Cardiac muscle cell (in vitro differentiated cells and primary cell): ENCODE data around the gene SCARB1. TPM values are rescaled to one million over a fixed set of nuclear protein-coding genes. Genes with fewer than 3 reads are reported as not detected.

Experiments used
- DNase-seq, 2 donors: peaks; one replicate each; pipeline versions ENCODE4 v3.0.0 to v3.0.0-alpha.2; 2010 to 2017; ENCODE audit warnings: low read depth in 1 of 2, low spot score in 1 of 2
- H3K27ac ChIP-seq: fragments of 200-600 bp; sonication (generic); 2 replicates; pipeline ENCODE4 v1.5.1; 2016
- H3K27me3 ChIP-seq: fragments of 200-600 bp; sonication (generic); 2 replicates; pipeline ENCODE4 v1.6.0; 2016; ENCODE audit warnings: control low read depth
- H3K36me3 ChIP-seq: fragments of 200-600 bp; sonication (generic); 2 replicates; pipeline ENCODE4 v1.5.1; 2016; ENCODE audit warnings: control low read depth
- H3K4me1 ChIP-seq: fragments of 200-600 bp; sonication (generic); 2 replicates; pipeline ENCODE4 v1.8.1; 2017; ENCODE audit warnings: low read depth, mild to moderate bottlenecking, mixed run types
- H3K4me3 ChIP-seq: fragments of 200-600 bp; sonication (generic); 2 replicates; pipeline ENCODE4 v1.5.1; 2016; ENCODE audit warnings: mild to moderate bottlenecking
- H3K9me3 ChIP-seq: fragments of 200-600 bp; sonication (generic); 2 replicates; pipeline ENCODE4 v1.5.1; 2017; ENCODE audit warnings: low read depth, mild to moderate bottlenecking, control low read depth
- polyA plus RNA-seq: library from polyadenylated mRNA; unstranded; fragments of >200 nt; fragmentation: Nextera tagmentation; extraction: Ambion mirVana; gene quantifications from 2 replicates; pipeline ENCODE4 v1.2.1, GENCODE V29; 2016
- total RNA-seq: library from RNA; depleted of rRNA; stranded (reverse); fragments of >200 nt; gene quantifications from 2 replicates; pipeline ENCODE4 v1.2.3, GENCODE V29; 2016
- TF ChIP-seq, protein P1 (sequence below): IDR thresholded peaks from 2 replicates; pipeline ENCODE4 v1.5.1; 2012; ENCODE audit warnings: low read depth, mild to moderate bottlenecking, low read length

SCARB1 gene
- total and polyA plus RNA-seq, 2 experiments from 2014 or later: 37.7 to 42.5 TPM

DNA sequence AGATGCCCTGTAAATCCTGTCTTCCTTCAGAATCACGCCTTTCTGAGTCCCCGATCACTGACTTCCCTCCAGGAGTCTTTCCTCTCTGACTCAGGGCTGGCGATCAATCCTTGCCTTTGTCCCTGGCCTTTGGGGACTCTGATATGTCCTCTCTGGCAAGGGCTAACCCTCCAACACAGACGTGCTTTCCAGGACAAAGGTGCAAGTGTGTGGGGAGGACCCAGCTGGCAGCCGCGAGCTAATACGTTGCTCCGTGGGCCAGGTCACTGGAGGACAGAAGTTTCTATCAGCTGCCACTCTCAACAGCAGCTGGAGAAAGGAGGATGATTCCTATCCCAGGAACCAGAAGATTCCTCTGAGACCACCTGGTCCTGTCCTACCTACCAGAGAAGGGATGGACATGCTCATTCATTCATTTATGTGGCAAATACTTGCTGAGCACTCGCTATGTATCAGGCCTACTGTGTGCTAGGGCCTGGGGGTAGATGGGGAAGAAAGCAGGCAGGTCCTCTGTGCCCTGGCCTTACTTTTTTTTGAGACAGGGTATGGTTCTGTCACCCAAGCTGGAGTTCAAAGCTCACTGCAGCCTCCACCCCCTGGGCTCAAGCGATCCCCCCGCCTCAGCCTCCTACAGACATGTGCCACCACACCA is 8.5 kb upstream of the SCARB1 start:
- no peaks in the 10 kb centered on the region for H3K27me3 ChIP-seq
- H3K4me1 ChIP-seq: peaks cover 4% of the 10 kb centered on the region
- H3K36me3 ChIP-seq: no peaks in the 10 kb centered on the region
- no peak overlapping the region for H3K4me3 ChIP-seq
- DNase-seq: no peak
- no peaks in the 10 kb centered on the region for H3K9me3 ChIP-seq
- H3K27ac ChIP-seq: no peak overlapping the region
- TF ChIP-seq, protein P1, sequence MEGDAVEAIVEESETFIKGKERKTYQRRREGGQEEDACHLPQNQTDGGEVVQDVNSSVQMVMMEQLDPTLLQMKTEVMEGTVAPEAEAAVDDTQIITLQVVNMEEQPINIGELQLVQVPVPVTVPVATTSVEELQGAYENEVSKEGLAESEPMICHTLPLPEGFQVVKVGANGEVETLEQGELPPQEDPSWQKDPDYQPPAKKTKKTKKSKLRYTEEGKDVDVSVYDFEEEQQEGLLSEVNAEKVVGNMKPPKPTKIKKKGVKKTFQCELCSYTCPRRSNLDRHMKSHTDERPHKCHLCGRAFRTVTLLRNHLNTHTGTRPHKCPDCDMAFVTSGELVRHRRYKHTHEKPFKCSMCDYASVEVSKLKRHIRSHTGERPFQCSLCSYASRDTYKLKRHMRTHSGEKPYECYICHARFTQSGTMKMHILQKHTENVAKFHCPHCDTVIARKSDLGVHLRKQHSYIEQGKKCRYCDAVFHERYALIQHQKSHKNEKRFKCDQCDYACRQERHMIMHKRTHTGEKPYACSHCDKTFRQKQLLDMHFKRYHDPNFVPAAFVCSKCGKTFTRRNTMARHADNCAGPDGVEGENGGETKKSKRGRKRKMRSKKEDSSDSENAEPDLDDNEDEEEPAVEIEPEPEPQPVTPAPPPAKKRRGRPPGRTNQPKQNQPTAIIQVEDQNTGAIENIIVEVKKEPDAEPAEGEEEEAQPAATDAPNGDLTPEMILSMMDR: no peak

DNA sequence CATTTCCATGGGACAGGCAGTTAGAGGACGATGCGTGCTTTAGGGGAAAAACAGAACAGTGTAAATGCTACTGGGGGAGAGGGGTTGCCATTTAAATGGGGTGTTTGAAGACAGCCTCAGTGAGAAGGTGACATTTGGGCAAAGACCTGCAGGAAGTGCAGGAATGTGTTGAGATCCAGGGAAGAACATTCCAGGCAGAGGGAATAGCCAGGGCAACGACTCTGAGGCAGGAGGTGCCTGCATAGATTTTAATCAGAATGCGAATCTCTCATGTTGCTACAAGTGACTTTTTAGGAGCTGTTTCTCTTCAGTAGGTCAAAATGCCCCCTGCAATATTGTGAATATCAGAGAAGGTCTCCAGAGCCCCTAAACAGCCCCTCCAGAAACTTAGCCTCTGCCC is 7.6 kb upstream of the SCARB1 start:
- TF ChIP-seq, protein P1: no peak
- DNase-seq: no peak
- Histone ChIP-seq H3K36me3 (no peaks in the 10 kb centered on the region), H3K27me3 (no peaks in the 10 kb centered on the region), H3K4me3 (no peak overlapping the region), H3K4me1 (peaks cover 4% of the 10 kb centered on the region), H3K9me3 (no peaks in the 10 kb centered on the region), H3K27ac (no peak overlapping the region)

- Histone ChIP-seq H3K4me1 (peaks cover 2% of the 10 kb centered on the region), H3K9me3 (no peaks in the 10 kb centered on the region), H3K36me3 (no peaks in the 10 kb centered on the region), H3K27me3 (no peaks in the 10 kb centered on the region), H3K4me3 (no peak overlapping the region), H3K27ac (no peak overlapping the region)
- TF ChIP-seq, protein P1: no peak
- no peak for DNase-seq
These were observed 6.9 kb upstream of the SCARB1 start for GRCh38 chr12:124870515-124870914.

DNA sequence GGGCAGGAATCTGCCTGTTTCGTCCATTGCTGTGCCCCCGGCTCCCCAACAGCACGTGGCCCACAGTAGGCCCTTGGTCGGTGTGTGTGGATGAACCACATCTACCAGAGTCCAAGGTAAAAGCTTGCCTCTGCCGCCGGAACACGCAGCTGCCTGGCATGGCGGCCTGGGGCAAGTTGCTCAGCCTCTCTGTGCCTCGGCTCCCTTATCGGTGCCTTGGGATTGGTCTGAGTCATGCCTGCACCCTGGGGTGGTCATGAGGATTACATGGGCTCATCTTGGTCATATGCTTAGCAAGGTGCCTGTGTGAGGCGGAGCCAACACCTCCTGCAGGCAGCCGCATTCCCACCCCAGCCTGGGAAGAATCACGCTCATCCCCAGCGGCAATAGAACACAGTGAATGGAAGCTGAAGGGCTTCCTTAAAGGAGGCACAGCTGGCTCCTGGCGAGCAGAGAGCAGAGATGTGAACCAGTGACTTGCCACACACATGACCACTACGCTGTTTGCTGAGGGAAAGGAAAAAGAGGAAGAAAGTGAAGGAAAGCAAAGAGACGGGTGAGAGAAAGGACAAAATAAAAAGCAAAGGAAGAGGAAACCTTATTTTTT is 5.5 kb upstream of the SCARB1 start:
- TF ChIP-seq, protein P1: no peak
- no peak for DNase-seq
- H3K4me3 ChIP-seq: no peak overlapping the region
- H3K36me3 ChIP-seq: no peaks in the 10 kb centered on the region
- no peaks in the 10 kb centered on the region for H3K4me1 ChIP-seq
- H3K27me3 ChIP-seq: no peaks in the 10 kb centered on the region
- H3K27ac ChIP-seq: no peak overlapping the region
- no peaks in the 10 kb centered on the region for H3K9me3 ChIP-seq

DNA sequence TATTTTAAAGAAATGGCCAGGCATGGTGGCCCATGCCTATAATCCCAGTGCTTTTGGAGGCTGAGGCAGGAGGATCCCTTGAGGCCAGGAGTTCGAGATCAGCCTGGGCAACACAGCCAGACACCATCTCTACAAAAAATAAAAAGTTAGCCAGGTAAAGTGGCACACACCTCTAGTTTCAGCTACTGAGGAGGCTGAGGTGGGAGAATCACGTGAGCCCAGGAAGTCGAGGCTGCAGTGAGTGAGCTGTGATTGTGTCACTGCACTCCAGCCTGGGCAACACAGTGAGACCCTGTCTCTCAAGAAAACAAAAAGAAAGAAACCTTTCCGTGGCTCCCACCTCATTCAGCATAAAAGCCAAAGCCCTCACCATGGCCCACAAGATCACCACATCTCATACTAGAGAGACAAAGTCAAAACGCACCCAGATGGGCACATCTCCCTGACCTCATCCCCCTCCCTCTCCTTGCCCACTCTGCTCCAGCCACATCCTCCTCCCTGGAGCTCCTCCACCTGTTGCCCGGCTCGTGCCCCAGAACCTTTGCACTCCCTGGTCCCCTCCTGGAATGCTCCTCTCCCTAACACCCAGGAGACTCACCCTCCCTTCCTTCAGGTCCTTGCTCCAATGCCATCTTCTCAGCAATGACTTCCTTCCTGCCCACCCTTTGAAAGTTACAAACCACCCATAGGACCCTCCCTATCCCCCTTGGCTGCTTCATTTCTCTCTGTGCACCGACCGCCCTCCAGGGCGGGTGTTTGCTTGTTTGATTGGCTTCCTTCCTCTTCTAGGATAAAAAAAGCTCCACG is 4.8 kb upstream of the SCARB1 start:
- TF ChIP-seq, protein P1: no peak
- Histone ChIP-seq H3K27ac (no peak overlapping the region), H3K36me3 (no peaks in the 10 kb centered on the region), H3K4me1 (no peaks in the 10 kb centered on the region), H3K9me3 (no peaks in the 10 kb centered on the region), H3K27me3 (no peaks in the 10 kb centered on the region), H3K4me3 (no peak overlapping the region)
- no peak for DNase-seq
